Neural cell (in vitro differentiated cells): ENCODE results near the gene BCHE. TPM values are rescaled to one million over a fixed set of nuclear protein-coding genes. Genes with fewer than 3 reads are reported as not detected.

ENCODE experiments used
- H2AFZ ChIP-seq: fragments of 200-600, 300-800 bp; sonication (generic), shearing (Covaris generic); 2 replicates; pipeline ENCODE4 v1.6.0; 2014; ENCODE audit warnings: low read depth, mild to moderate bottlenecking, antibody characterized with exemption, low read length, moderate library complexity
- H3F3A ChIP-seq: fragments of 200-600 bp; shearing (Covaris generic); 2 replicates; pipeline ENCODE4 v1.6.1; 2016; ENCODE audit warnings: mild to moderate bottlenecking, moderate library complexity, mixed read lengths, antibody characterized with exemption, low read length; ENCODE audit not compliant: insufficient read depth, poor library complexity, severe bottlenecking
- H3K27ac ChIP-seq: fragments of 200-600, 300-800 bp; sonication (generic), shearing (Covaris generic); 2 replicates; pipeline ENCODE4 v1.5.1; 2014; ENCODE audit warnings: mild to moderate bottlenecking, low read length, moderate library complexity
- H3K27me3 ChIP-seq: fragments of 300-800, 200-600 bp; sonication (generic), shearing (Covaris generic); 2 replicates; pipeline ENCODE4 v1.6.0; 2014; ENCODE audit warnings: mild to moderate bottlenecking, low read depth, low read length, moderate library complexity; ENCODE audit not compliant: insufficient read depth
- H3K36me3 ChIP-seq: fragments of 300-800, 200-600 bp; sonication (generic), shearing (Covaris generic); 2 replicates; pipeline ENCODE4 v1.5.1; 2014; ENCODE audit warnings: mild to moderate bottlenecking, antibody characterized with exemption, low read length, moderate library complexity; ENCODE audit not compliant: insufficient read depth
- H3K4me2 ChIP-seq: fragments of 300-800, 200-600 bp; sonication (generic), shearing (Covaris generic); 2 replicates; pipeline ENCODE4 v1.6.0; 2014; ENCODE audit warnings: mild to moderate bottlenecking, low read length
- H3K4me3 ChIP-seq: fragments of 300-800, 200-600 bp; sonication (generic), shearing (Covaris generic); 2 replicates; pipeline ENCODE4 v1.5.1; 2014; ENCODE audit warnings: mild to moderate bottlenecking, low read length, moderate library complexity
- H3K79me2 ChIP-seq: fragments of 200-600 bp; shearing (Covaris generic); replicated peaks from 2 replicates; pipeline ENCODE4 v1.6.0; 2014; ENCODE audit warnings: mild to moderate bottlenecking, low read length, moderate library complexity; ENCODE audit not compliant: insufficient read depth
- H3K9ac ChIP-seq: fragments of 300-800, 200-600 bp; sonication (generic), shearing (Covaris generic); 2 replicates; pipeline ENCODE4 v1.6.1; 2016; ENCODE audit warnings: mild to moderate bottlenecking, low read length, mixed read lengths
- H3K9me2 ChIP-seq: fragments of 200-600 bp; shearing (Covaris generic); 2 replicates; pipeline ENCODE4 v1.6.1; 2016; ENCODE audit warnings: mild to moderate bottlenecking, low read length, mixed read lengths; ENCODE audit not compliant: insufficient read depth
- H3K9me3 ChIP-seq: fragments of 200-600, 300-800 bp; sonication (generic), shearing (Covaris generic); 2 replicates; pipeline ENCODE4 v1.6.1; 2016; ENCODE audit warnings: mild to moderate bottlenecking, mixed run types, low read length, moderate library complexity, mixed read lengths
- H4K20me1 ChIP-seq: fragments of 200-600 bp; shearing (Covaris generic); 2 replicates; pipeline ENCODE4 v1.6.1; 2016; ENCODE audit warnings: mild to moderate bottlenecking, mixed run types; ENCODE audit not compliant: insufficient read depth
- CTCF ChIP-seq: fragments of 450-650 bp; IDR thresholded peaks from 2 replicates; pipeline ENCODE4 v1.5.1; 2014; ENCODE audit warnings: antibody characterized with exemption, mild to moderate bottlenecking, moderate library complexity; ENCODE audit not compliant: poor library complexity, severe bottlenecking
- EP300 ChIP-seq: fragments of 450-650 bp; conservative IDR thresholded peaks from 2 replicates; pipeline ENCODE4 v1.6.1; 2014; ENCODE audit warnings: antibody characterized with exemption, mild to moderate bottlenecking, moderate library complexity; ENCODE audit not compliant: poor library complexity, severe bottlenecking
- EZH2 ChIP-seq: fragments of 200-600, 300-800 bp; shearing (Covaris generic), sonication (generic); IDR thresholded peaks from 2 replicates; pipeline ENCODE4 v1.6.1; 2014; ENCODE audit warnings: antibody characterized with exemption, low read length, borderline replicate concordance, mild to moderate bottlenecking; ENCODE audit not compliant: insufficient read depth, poor library complexity, severe bottlenecking
- MXI1 ChIP-seq: fragments of 450-650 bp; conservative IDR thresholded peaks from 2 replicates; pipeline ENCODE4 v1.6.1; 2014; ENCODE audit warnings: antibody characterized with exemption, mild to moderate bottlenecking; ENCODE audit not compliant: poor library complexity, severe bottlenecking
- POLR2AphosphoS5 ChIP-seq: IDR thresholded peaks from 2 replicates; pipeline ENCODE4 v1.6.1; 2012
- RAD21 ChIP-seq: fragments of 450-650 bp; conservative IDR thresholded peaks from 2 replicates; pipeline ENCODE4 v1.6.1; 2014; ENCODE audit warnings: antibody characterized with exemption, mild to moderate bottlenecking, moderate library complexity
- SMC3 ChIP-seq: fragments of 450-650 bp; conservative IDR thresholded peaks from 2 replicates; pipeline ENCODE4 v1.6.1; 2014; ENCODE audit warnings: antibody characterized with exemption, mild to moderate bottlenecking, moderate library complexity; ENCODE audit not compliant: poor library complexity
- TAF1 ChIP-seq: IDR thresholded peaks from 2 replicates; pipeline ENCODE4 v1.6.1; 2012; ENCODE audit warnings: low read depth
- polyA plus RNA-seq: library from polyadenylated mRNA; depleted of rRNA; stranded (reverse); fragments of >200 nt; gene quantifications from 2 replicates; pipeline ENCODE4 v1.2.3, GENCODE V29; 2014
- TF ChIP-seq, protein P1 (sequence below): IDR thresholded peaks from 2 replicates; pipeline ENCODE4 v1.6.1; 2012; ENCODE audit warnings: borderline replicate concordance

Gene BCHE
- polyA plus RNA-seq, 1 donor from 2014 or later = 2.6 TPM

DNA sequence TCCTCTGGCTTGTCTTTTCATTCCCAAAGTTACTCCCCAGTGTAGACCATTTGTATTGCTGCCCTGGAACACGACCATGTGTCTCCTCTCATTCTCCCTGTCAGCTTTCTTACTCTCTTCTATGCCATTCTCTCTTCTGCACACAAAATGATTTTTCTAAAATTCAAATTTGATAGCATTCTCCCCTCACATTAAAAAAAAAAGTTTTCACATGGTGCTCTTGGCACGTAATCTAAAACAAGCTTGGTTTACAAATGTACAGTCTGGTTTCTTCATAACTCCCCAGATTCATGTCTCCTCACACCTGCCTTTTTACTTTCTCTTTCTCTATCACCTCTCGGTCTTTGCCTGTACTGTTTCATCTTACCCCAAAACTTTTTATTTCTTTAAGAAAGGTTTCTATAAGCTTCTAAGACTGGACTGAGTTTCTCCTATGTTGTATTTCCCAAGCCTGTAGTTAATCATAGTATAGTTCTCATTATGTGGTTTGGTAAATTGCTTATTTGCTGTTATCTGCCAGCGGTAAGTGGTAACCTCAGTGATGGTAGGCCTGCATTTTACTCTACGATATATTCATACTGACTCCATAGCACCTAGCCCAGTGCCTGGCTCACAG lies 31.2 kb downstream of the BCHE start:
- Histone ChIP-seq H3F3A (no peaks in the 10 kb centered on the region), H3K4me3 (no peak overlapping the region), H3K36me3 (no peaks in the 10 kb centered on the region), H3K79me2 (no peaks in the 10 kb centered on the region), H3K27me3 (no peaks in the 10 kb centered on the region), H4K20me1 (no peaks in the 10 kb centered on the region), H3K9me2 (no peaks in the 10 kb centered on the region), H3K4me2 (no peak overlapping the region), H3K9me3 (no peaks in the 10 kb centered on the region), H3K9ac (no peak overlapping the region), H3K27ac (no peak overlapping the region), H2AFZ (no peak overlapping the region)
- TF ChIP-seq TAF1 (no peak), MXI1 (no peak), RAD21 (no peak), SMC3 (no peak)
- TF ChIP-seq, protein P1, sequence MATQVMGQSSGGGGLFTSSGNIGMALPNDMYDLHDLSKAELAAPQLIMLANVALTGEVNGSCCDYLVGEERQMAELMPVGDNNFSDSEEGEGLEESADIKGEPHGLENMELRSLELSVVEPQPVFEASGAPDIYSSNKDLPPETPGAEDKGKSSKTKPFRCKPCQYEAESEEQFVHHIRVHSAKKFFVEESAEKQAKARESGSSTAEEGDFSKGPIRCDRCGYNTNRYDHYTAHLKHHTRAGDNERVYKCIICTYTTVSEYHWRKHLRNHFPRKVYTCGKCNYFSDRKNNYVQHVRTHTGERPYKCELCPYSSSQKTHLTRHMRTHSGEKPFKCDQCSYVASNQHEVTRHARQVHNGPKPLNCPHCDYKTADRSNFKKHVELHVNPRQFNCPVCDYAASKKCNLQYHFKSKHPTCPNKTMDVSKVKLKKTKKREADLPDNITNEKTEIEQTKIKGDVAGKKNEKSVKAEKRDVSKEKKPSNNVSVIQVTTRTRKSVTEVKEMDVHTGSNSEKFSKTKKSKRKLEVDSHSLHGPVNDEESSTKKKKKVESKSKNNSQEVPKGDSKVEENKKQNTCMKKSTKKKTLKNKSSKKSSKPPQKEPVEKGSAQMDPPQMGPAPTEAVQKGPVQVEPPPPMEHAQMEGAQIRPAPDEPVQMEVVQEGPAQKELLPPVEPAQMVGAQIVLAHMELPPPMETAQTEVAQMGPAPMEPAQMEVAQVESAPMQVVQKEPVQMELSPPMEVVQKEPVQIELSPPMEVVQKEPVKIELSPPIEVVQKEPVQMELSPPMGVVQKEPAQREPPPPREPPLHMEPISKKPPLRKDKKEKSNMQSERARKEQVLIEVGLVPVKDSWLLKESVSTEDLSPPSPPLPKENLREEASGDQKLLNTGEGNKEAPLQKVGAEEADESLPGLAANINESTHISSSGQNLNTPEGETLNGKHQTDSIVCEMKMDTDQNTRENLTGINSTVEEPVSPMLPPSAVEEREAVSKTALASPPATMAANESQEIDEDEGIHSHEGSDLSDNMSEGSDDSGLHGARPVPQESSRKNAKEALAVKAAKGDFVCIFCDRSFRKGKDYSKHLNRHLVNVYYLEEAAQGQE = no peak

DNA sequence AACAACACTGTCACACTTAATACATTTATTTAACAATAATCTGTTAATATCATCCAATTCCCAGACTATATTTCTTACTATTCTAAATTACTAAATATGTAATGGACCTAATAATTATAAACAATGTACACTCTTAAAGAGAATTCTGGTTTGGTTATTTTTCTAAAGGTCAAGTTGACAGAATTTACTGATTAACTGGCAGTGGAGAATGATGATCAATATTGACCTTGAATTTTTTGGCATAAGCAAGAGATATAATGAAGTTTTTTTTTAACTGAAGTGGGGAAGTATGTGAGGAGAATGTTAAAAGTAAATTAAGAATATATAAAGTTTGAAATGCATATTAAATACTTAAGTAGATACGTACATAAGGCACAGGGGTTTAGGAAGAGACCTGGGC lies 33.8 kb downstream of the BCHE start:
- no peaks in the 10 kb centered on the region for H3F3A ChIP-seq
- no peaks in the 10 kb centered on the region for H4K20me1 ChIP-seq
- H2AFZ ChIP-seq = no peak overlapping the region
- no peak overlapping the region for H3K9ac ChIP-seq
- no peaks in the 10 kb centered on the region for H3K36me3 ChIP-seq
- H3K4me2 ChIP-seq = no peak overlapping the region
- H3K79me2 ChIP-seq = no peaks in the 10 kb centered on the region
- H3K27ac ChIP-seq = no peak overlapping the region
- H3K4me3 ChIP-seq = no peak overlapping the region
- TF ChIP-seq EP300 (no peak), TAF1 (no peak), EZH2 (no peak), MXI1 (no peak), SMC3 (no peak), CTCF (no peak), POLR2AphosphoS5 (no peak), RAD21 (no peak)
- TF ChIP-seq, protein P1 = no peak
- H3K9me3 ChIP-seq = no peaks in the 10 kb centered on the region
- no peaks in the 10 kb centered on the region for H3K9me2 ChIP-seq
- no peaks in the 10 kb centered on the region for H3K27me3 ChIP-seq
